Endothelial cell of umbilical vein (primary cell): ENCODE results near the gene MPZ. TPM values are rescaled to one million over a fixed set of nuclear protein-coding genes. Genes with fewer than 3 reads are reported as not detected.
"Not testable (repeated sequence)": the region's sequence is repeated elsewhere in the genome, so short reads cannot be mapped to it uniquely, and the experiment has no call there.

Source experiments
- BruUV-seq: library from RNA; stranded (reverse); fragments of 400-500 nt; replicated peaks from 2 replicates; lab custom pipeline; 2021; lab: Mats Ljungman, UMichigan
- CTCF ChIA-PET: fragments of 300-600, 350-600 bp; sonication (Branson Sonifier 250); formaldehyde crosslinking; loops from one replicate; lab custom pipeline; 2021; ENCODE audit warnings: antibody characterized with exemption, inconsistent platforms; lab: Charles Lee
- POLR2A ChIA-PET: fragments of 300-600, 350-600 bp; sonication (Branson Sonifier 250); formaldehyde crosslinking; loops from one replicate; lab custom pipeline; 2021; ENCODE audit warnings: antibody characterized with exemption, inconsistent platforms; lab: Charles Lee
- DNase-seq: peaks from one replicate; pipeline ENCODE4 v3.0.0-alpha.2; 2011; ENCODE audit warnings: low read depth, low spot score
- FAIRE-seq: peaks from 2 replicates; lab custom pipeline; 2011; peaks lifted over from hg19 to GRCh38; lab: Jason Lieb, UNC
- H2AFZ ChIP-seq: 2 replicates; pipeline ENCODE4 v1.6.0; 2012; ENCODE audit warnings: low read depth, low read length, control low read depth, inconsistent platforms
- H3K27ac ChIP-seq: 2 replicates; pipeline ENCODE4 v1.5.1; 2011; ENCODE audit warnings: low read depth, mild to moderate bottlenecking, control low read depth, low read length, moderate library complexity; ENCODE audit not compliant: insufficient read depth
- H3K27me3 ChIP-seq, 2 experiments: 2 replicates each; pipeline versions ENCODE4 v1.6.0 to v1.6.1; 2011; ENCODE audit warnings: low read length in 2 of 2, mixed read lengths in 1 of 2; ENCODE audit not compliant: control insufficient read depth in 2 of 2, insufficient read depth in 2 of 2
- H3K36me3 ChIP-seq, 2 experiments: 2 replicates in 1 of 2; 3 replicates in 1 of 2; pipeline ENCODE4 v1.5.1; 2011; ENCODE audit warnings: low read length in 2 of 2, mild to moderate bottlenecking in 1 of 2, moderate library complexity in 1 of 2; ENCODE audit not compliant: control insufficient read depth in 2 of 2, insufficient read depth in 2 of 2; ENCODE audit errors: extremely low read depth in 1 of 2
- H3K4me1 ChIP-seq: 3 replicates; pipeline ENCODE4 v1.5.1; 2011; ENCODE audit warnings: mild to moderate bottlenecking, low read length; ENCODE audit not compliant: control insufficient read depth, insufficient read depth; ENCODE audit errors: extremely low read depth
- H3K4me2 ChIP-seq: 2 replicates; pipeline ENCODE4 v1.6.1; 2011; ENCODE audit warnings: low read length, control low read depth, mixed read lengths; ENCODE audit not compliant: insufficient read depth
- H3K4me3 ChIP-seq, 3 experiments: fragments of 200-600 bp in 1 of 3; sonication (generic), shearing (Covaris generic) in 1 of 3; replicated peaks in 1 of 3; 2 replicates each; pipeline ENCODE4 v1.5.1; 2011 to 2016; ENCODE audit warnings: control low read depth in 3 of 3, low read length in 3 of 3, mild to moderate bottlenecking in 2 of 3, inconsistent platforms in 1 of 3, low read depth in 1 of 3, moderate library complexity in 1 of 3; ENCODE audit not compliant: insufficient read depth in 1 of 3
- H3K79me2 ChIP-seq: 2 replicates; pipeline ENCODE4 v1.6.0; 2012; ENCODE audit warnings: low read length, inconsistent platforms; ENCODE audit not compliant: control insufficient read depth, insufficient read depth
- H3K9ac ChIP-seq: replicated peaks from 2 replicates; pipeline ENCODE3; 2011; ENCODE audit warnings: low read length, control low read depth; ENCODE audit not compliant: insufficient read depth; ENCODE audit errors: extremely low read depth
- H3K9me1 ChIP-seq: replicated peaks from 3 replicates; pipeline ENCODE4 v1.6.0; 2011; ENCODE audit warnings: mild to moderate bottlenecking, low read length; ENCODE audit not compliant: control insufficient read depth, insufficient read depth; ENCODE audit errors: extremely low read depth
- H3K9me3 ChIP-seq: replicated peaks from 2 replicates; pipeline ENCODE4 v1.5.1; 2012; ENCODE audit warnings: low read length, inconsistent platforms; ENCODE audit not compliant: control insufficient read depth, insufficient read depth
- H4K20me1 ChIP-seq: replicated peaks from 2 replicates; pipeline ENCODE3; 2011; ENCODE audit warnings: mild to moderate bottlenecking, low read length; ENCODE audit not compliant: control insufficient read depth, insufficient read depth; ENCODE audit errors: extremely low read depth
- CTCF ChIP-seq, 2 donors: IDR thresholded peaks; 1 replicate in 1 of 2; 2 replicates in 1 of 2; pipeline ENCODE4 v1.5.1; 2011; ENCODE audit warnings: low read length in 2 of 2, mild to moderate bottlenecking in 2 of 2, moderate library complexity in 2 of 2, control low read depth in 1 of 2, inconsistent platforms in 1 of 2, low read depth in 1 of 2; ENCODE audit not compliant: insufficient read depth in 1 of 2; ENCODE audit errors: extremely low read depth in 1 of 2
- EZH2 ChIP-seq: IDR thresholded peaks from 2 replicates; pipeline ENCODE4 v1.6.1; 2012; ENCODE audit warnings: borderline replicate concordance, low read depth, mild to moderate bottlenecking, moderate library complexity, low read length, inconsistent platforms; ENCODE audit not compliant: severe bottlenecking
- FOS ChIP-seq: IDR thresholded peaks from 2 replicates; pipeline ENCODE4 v1.6.1; 2011; ENCODE audit warnings: mild to moderate bottlenecking, low read length, moderate library complexity, borderline replicate concordance; ENCODE audit not compliant: insufficient read depth
- GATA2 ChIP-seq: IDR thresholded peaks from 2 replicates; pipeline ENCODE4 v1.7.0; 2011; ENCODE audit warnings: low read depth, mild to moderate bottlenecking, moderate library complexity, mixed read lengths, low read length; ENCODE audit not compliant: insufficient read length, insufficient read depth
- JUN ChIP-seq: IDR thresholded peaks from 2 replicates; pipeline ENCODE4 v1.6.1; 2011; ENCODE audit warnings: borderline replicate concordance, low read depth; ENCODE audit not compliant: insufficient read length, insufficient read depth
- MAX ChIP-seq: IDR thresholded peaks from 2 replicates; pipeline ENCODE4 v1.6.1; 2011; ENCODE audit not compliant: insufficient read depth, insufficient read length
- MYC ChIP-seq: IDR thresholded peaks from one replicate; pipeline ENCODE4 v1.6.1; 2011; ENCODE audit warnings: mild to moderate bottlenecking, low read depth, low read length
- POLR2A ChIP-seq: IDR thresholded peaks from 2 replicates; pipeline ENCODE4 v1.6.1; 2012; ENCODE audit warnings: low read depth, mild to moderate bottlenecking, control low read depth, low read length
- POLR2AphosphoS5 ChIP-seq: IDR thresholded peaks from 2 replicates; pipeline ENCODE4 v1.6.1; 2012; ENCODE audit warnings: low read depth, mild to moderate bottlenecking, control low read depth, low read length, moderate library complexity; ENCODE audit not compliant: insufficient read depth
- dilution Hi-C: fragments of 300-500 bp; cut with MboI; formaldehyde crosslinking; loops from one replicate; pipeline ENCODE4 v1.15.0; 2019; ENCODE audit warnings: low sequenced_read_pairs; ENCODE audit not compliant: extremely low pct_ligation_motif_present
- intact Hi-C: fragments of 100-400 bp; cut with micrococcal nuclease; formaldehyde crosslinking; loops from one replicate; pipeline ENCODE4 v1.10.0; 2022
- polyA plus RNA-seq, 4 experiments: library from polyadenylated mRNA; depleted of rRNA in 3 of 4; stranded (reverse) in 3 of 4; unstranded in 1 of 4; fragments of >200 nt; gene quantifications; 2 replicates each; pipeline versions ENCODE4 v1.2.1 to v1.2.3, GENCODE V29; 2011 to 2012; ENCODE audit warnings: missing spikeins in 1 of 4
- total RNA-seq: library from RNA; stranded (reverse); gene quantifications from 2 replicates; pipeline ENCODE4 v1.2.3, GENCODE V29; 2021

MPZ gene
- total and polyA plus RNA-seq, 2 donors (not counting 3 experiments of a cell fraction or from before 2014, with no cell fraction given), result 2.0 to 7.0 TPM

- Histone ChIP-seq H4K20me1 (no peaks in the 10 kb centered on the region), H3K27ac (no peak overlapping the region), H3K4me1 (no peaks in the 10 kb centered on the region), H3K4me2 (no peak overlapping the region), H3K79me2 (no peaks in the 10 kb centered on the region), H3K9me3 (no peaks in the 10 kb centered on the region), H3K27me3 (no peaks in the 10 kb centered on the region), H2AFZ (no peak overlapping the region), H3K4me3 (no peak overlapping the region), H3K9me1 (peaks cover 4% of the 10 kb centered on the region), H3K36me3 (peaks cover 0 to 2% of the 10 kb centered on the region in 2 experiments), H3K9ac (no peak overlapping the region)
- FAIRE-seq (no peak), DNase-seq (no peak)
- intact Hi-C loops, result no loop called here
- dilution Hi-C loops, result no loop called here
- ChIA-PET POLR2A (no interaction called here), CTCF (interaction anchor here (1.5 kb wide), 1 partner anchor 17 kb away, joined by 4 read pairs; no protein-coding TSS in a partner anchor)
- no TSS peak for BruUV-seq
- TF ChIP-seq POLR2A, result no peak
- TF ChIP-seq MYC, result no peak
- no peak for TF ChIP-seq FOS
- TF ChIP-seq JUN, result no peak
- TF ChIP-seq MAX, result no peak
- no peak for TF ChIP-seq GATA2
- no peak for TF ChIP-seq CTCF (IDR thresholded peaks at IDR 0.05; ENCODE audit: extremely low read depth in 1 of 2, insufficient read depth in 1 of 2, low read depth in 1 of 2, low read length in 2 of 2)
- no peak for TF ChIP-seq POLR2AphosphoS5
- TF ChIP-seq EZH2, result no peak
Measured at GRCh38 chr1:161324020-161324419, 14.3 kb upstream of the MPZ start.

- H3K9ac ChIP-seq, H3K79me2 ChIP-seq, BruUV-seq, dilution Hi-C loops, H3K4me2 ChIP-seq, H3K27ac ChIP-seq, H2AFZ ChIP-seq, H3K9me3 ChIP-seq, DNase-seq, POLR2A ChIA-PET, H3K4me1 ChIP-seq, intact Hi-C loops, FAIRE-seq, H3K9me1 ChIP-seq, H4K20me1 ChIP-seq, H3K27me3 ChIP-seq, H3K36me3 ChIP-seq, H3K4me3 ChIP-seq: not testable (repeated sequence)
- CTCF ChIA-PET, result interaction anchor here (0.7 kb wide), 1 partner anchor 9 kb away, joined by 4 read pairs; no protein-coding TSS in a partner anchor
Measured at GRCh38 chr1:161315841-161316674, 6.3 kb upstream of the MPZ start.
